Transverse colon (tissue), 4 donors: ENCODE measurements around the gene FMNL3. TPM values are rescaled to one million over a fixed set of nuclear protein-coding genes. Genes with fewer than 3 reads are reported as not detected.

ENCODE experiments used
- DNase-seq: peaks from one replicate; pipeline ENCODE4 v3.0.0-alpha.2; 2019
- H3K27ac ChIP-seq, 4 donors: fragments of 200-600 bp; sonication (generic); 2 replicates each; pipeline ENCODE4 v1.5.1; 2016 to 2018; ENCODE audit warnings: inconsistent platforms in 4 of 4
- H3K27me3 ChIP-seq: fragments of 200-600 bp; sonication (generic); 2 replicates; pipeline ENCODE4 v1.5.1; 2017; ENCODE audit warnings: inconsistent platforms
- H3K36me3 ChIP-seq, 4 donors: fragments of 200-600 bp; sonication (generic); 2 replicates each; pipeline ENCODE4 v1.5.1; 2017 to 2019; ENCODE audit warnings: inconsistent platforms in 4 of 4
- H3K4me1 ChIP-seq, 4 donors: fragments of 200-600 bp; sonication (generic); 2 replicates each; pipeline ENCODE4 v1.5.1; 2017 to 2020; ENCODE audit warnings: inconsistent platforms in 4 of 4
- H3K4me3 ChIP-seq, 4 donors: fragments of 200-600 bp; sonication (generic); 1 replicate in 1 of 4; 2 replicates in 3 of 4; pipeline versions ENCODE4 v1.5.1 to v1.6.1; 2017 to 2019; ENCODE audit warnings: inconsistent platforms in 4 of 4
- H3K9me3 ChIP-seq, 2 donors: fragments of 200-600 bp; sonication (generic); 2 replicates each; pipeline ENCODE4 v1.5.1; 2017 to 2019; ENCODE audit warnings: inconsistent platforms in 2 of 2
- EP300 ChIP-seq: sonication (generic); formaldehyde crosslinking; IDR thresholded peaks from one replicate; pipeline ENCODE4 v1.6.1; 2017; ENCODE audit warnings: antibody characterized with exemption, low read depth
- POLR2A ChIP-seq: fragments of 450-650 bp; IDR thresholded peaks from one replicate; pipeline ENCODE4 v1.6.1; 2016; ENCODE audit warnings: antibody characterized with exemption, mild to moderate bottlenecking, moderate library complexity
- POLR2AphosphoS5 ChIP-seq, 3 donors: sonication (generic); formaldehyde crosslinking; IDR thresholded peaks; one replicate each; pipeline ENCODE4 v1.6.1; 2016; ENCODE audit warnings: antibody characterized with exemption in 3 of 3
- WGBS, 2 donors: methylation state at CpG; one replicate each; pipeline ENCODE4 v1.1.5; 2018; ENCODE audit warnings: low coverage in 1 of 2; 5-methylcytosine and 5-hydroxymethylcytosine counted together
- in situ Hi-C, 4 donors: fragments of 200-750 bp; cut with MboI; loops; one replicate each; pipeline versions ENCODE4 v1.15.0 to v1.15.1; 2017; ENCODE audit warnings: low sequenced_read_pairs in 3 of 4, low pct_ligation_motif_present in 1 of 4, low pct_unique_long_range_greater_than_20kb in 1 of 4
- intact Hi-C: fragments of 100-400 bp; cut with DNase I; formaldehyde crosslinking; loops from one replicate; pipeline ENCODE4 v1.15.1; 2023; ENCODE audit warnings: low total_unique reads
- total RNA-seq, 4 donors: library from RNA; depleted of rRNA; stranded (reverse); fragments of >200 nt; gene quantifications; one replicate each; pipeline ENCODE4 v1.1.0, GENCODE V29; 2016
- TF ChIP-seq, protein P1 (sequence below), 5 experiments: fragments of 200-600 bp in 3 of 5; fragments of 450-650 bp in 2 of 5; sonication (generic) in 3 of 5; IDR thresholded peaks; 1 replicate in 2 of 5; 2 replicates in 3 of 5; pipeline ENCODE4 v1.5.1; 2016 to 2017; ENCODE audit warnings: antibody characterized with exemption in 5 of 5, inconsistent platforms in 3 of 5, mild to moderate bottlenecking in 2 of 5, moderate library complexity in 1 of 5

FMNL3 gene
- total RNA-seq, 4 donors from 2014 or later, result 5.3 to 16.5 (median 8.2) TPM

- no peak for DNase-seq
- Histone ChIP-seq H3K36me3 (no peaks in the 10 kb centered on the region), H3K27ac (no peak overlapping the region), H3K4me3 (no peak overlapping the region), H3K27me3 (no peaks in the 10 kb centered on the region), H3K4me1 (peaks cover 0 to 15% (median 2%) of the 10 kb centered on the region in 4 donors), H3K9me3 (no peaks in the 10 kb centered on the region)
- intact Hi-C loops, result no loop called here
- TF ChIP-seq POLR2A, result no peak
- no peak for TF ChIP-seq POLR2AphosphoS5 (IDR thresholded peaks at IDR 0.05)
- TF ChIP-seq, protein P1, sequence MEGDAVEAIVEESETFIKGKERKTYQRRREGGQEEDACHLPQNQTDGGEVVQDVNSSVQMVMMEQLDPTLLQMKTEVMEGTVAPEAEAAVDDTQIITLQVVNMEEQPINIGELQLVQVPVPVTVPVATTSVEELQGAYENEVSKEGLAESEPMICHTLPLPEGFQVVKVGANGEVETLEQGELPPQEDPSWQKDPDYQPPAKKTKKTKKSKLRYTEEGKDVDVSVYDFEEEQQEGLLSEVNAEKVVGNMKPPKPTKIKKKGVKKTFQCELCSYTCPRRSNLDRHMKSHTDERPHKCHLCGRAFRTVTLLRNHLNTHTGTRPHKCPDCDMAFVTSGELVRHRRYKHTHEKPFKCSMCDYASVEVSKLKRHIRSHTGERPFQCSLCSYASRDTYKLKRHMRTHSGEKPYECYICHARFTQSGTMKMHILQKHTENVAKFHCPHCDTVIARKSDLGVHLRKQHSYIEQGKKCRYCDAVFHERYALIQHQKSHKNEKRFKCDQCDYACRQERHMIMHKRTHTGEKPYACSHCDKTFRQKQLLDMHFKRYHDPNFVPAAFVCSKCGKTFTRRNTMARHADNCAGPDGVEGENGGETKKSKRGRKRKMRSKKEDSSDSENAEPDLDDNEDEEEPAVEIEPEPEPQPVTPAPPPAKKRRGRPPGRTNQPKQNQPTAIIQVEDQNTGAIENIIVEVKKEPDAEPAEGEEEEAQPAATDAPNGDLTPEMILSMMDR (IDR thresholded peaks at IDR 0.05), result no peak
- TF ChIP-seq EP300, result no peak
- in situ Hi-C loops, result no loop called here
- 94 to 100% methylated on average over 1 of the region's 1 CpG for WGBS, 2 donors
Measured at GRCh38 chr12:49680075-49680474, 27.1 kb downstream of the FMNL3 start.

- H3K27me3 ChIP-seq, result no peaks in the 10 kb centered on the region
- WGBS, 2 donors, result 53 to 82% methylated on average over 2 to 3 of the region's 3 CpGs
- peaks cover 10 to 18% (median 14%) of the 10 kb centered on the region in 4 donors for H3K4me1 ChIP-seq
- H3K4me3 ChIP-seq, result no peak overlapping the region
- TF ChIP-seq, protein P1 (IDR thresholded peaks at IDR 0.05), result no peak
- in situ Hi-C loops, result no loop called here
- H3K36me3 ChIP-seq, result no peaks in the 10 kb centered on the region
- DNase-seq, result no peak
- H3K9me3 ChIP-seq, result no peaks in the 10 kb centered on the region
- no peak overlapping the region for H3K27ac ChIP-seq
- intact Hi-C loops, result no loop called here
Measured at GRCh38 chr12:49678711-49679110, 28.5 kb downstream of the FMNL3 start.

DNA sequence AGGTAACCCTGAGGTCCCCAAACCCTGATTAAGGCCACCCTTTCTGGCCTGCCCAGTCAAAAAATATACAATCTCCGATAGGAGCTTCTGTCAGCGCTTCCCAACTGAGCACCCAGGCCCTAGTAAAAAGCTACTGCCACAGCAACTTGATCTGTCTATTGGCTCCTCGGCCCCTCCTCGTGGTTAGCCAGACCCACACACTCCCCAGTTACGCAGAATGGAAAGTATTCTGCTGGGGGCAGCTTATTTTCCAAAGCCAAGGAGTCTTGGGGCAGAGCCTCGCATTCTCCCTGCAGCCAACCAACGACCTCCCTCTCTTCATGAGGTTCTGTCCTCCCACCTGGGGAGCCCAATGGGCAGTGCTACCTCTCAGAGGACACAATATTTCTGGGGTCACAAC is 32.1 kb downstream of the FMNL3 start:
- WGBS, 2 donors, result 76% methylated on average over 7 of the region's 7 CpGs; no CpG with 5 or more reads in 1 of the 2 donors

DNA sequence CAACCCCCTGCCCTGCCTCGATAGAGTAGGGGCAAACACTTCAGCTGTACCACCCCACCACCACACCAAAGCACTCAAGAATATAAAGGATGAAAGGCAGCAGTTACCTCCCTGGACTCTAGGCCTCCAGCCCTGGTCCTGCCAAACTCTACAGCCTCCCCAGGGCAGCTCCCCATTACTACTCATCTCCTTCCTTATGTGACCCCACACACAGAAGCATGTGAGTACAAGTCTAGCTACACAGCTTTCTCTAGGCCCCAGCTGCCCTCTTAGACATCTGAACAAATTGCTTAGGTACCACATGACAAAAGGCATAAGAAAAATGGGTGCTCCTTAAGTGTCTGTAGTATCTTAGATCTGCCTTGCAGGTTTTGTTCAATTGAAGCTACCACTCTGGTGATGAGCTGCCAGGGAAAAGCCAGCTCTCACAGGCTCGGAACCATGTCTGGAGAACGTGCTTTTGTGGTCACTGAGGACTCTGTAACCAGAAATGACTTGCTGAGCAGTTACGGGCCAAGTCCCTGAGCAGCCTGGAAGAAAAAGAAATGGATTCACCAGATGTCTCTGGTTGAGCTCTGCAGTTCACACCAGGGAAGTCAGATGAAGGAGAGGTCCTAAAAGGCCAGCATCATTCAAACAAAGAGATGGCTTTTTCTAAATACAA is 32.8 kb downstream of the FMNL3 start:
- Histone ChIP-seq H3K27me3 (no peaks in the 10 kb centered on the region), H3K9me3 (no peaks in the 10 kb centered on the region), H3K4me1 (peaks cover 32 to 54% (median 44%) of the 10 kb centered on the region in 4 donors), H3K27ac (peak overlapping the region; percentile 82 to 90 (median 84)), H3K4me3 (no peak overlapping the region), H3K36me3 (no peaks in the 10 kb centered on the region)
- DNase-seq, result no peak
- intact Hi-C loops (no loop called here), in situ Hi-C loops (no loop called here)
- WGBS, 2 donors, result 51% methylated on average over 4 of the region's 4 CpGs; no CpG with 5 or more reads in 1 of the 2 donors
- no peak for TF ChIP-seq EP300
- TF ChIP-seq, protein P1 (IDR thresholded peaks at IDR 0.05), result no peak
- no peak for TF ChIP-seq POLR2A

More for the DNA sequence above, 32.1 kb downstream of the FMNL3 start:
- no peak for DNase-seq
- Histone ChIP-seq H3K27ac (peak overlapping the region; percentile 82 to 90 (median 84)), H3K4me3 (no peak overlapping the region), H3K4me1 (peaks cover 32 to 50% (median 44%) of the 10 kb centered on the region in 4 donors), H3K9me3 (no peaks in the 10 kb centered on the region), H3K27me3 (no peaks in the 10 kb centered on the region), H3K36me3 (no peaks in the 10 kb centered on the region)
- in situ Hi-C loops, result no loop called here
- intact Hi-C loops, result no loop called here
- TF ChIP-seq POLR2AphosphoS5 (IDR thresholded peaks at IDR 0.05) (no peak), POLR2A (no peak), EP300 (no peak)
- TF ChIP-seq, protein P1 (IDR thresholded peaks at IDR 0.05), result no peak
